ENCODE results near the gene FKBP7.
"Not testable (repeated sequence)": the region's sequence is repeated elsewhere in the genome, so short reads cannot be mapped to it uniquely, and the experiment has no call there.

The FKBP7 gene

GRCh38 chr2:178449700-178450523 lies 28.5 kb downstream of the FKBP7 start:
- DNase-seq (ENCODE audit: insufficient read length, low spot score) = no peak
- FAIRE-seq = no peak
- TF ChIP-seq POLR2A (IDR thresholded peaks at IDR 0.05; ENCODE audit: low read depth, low read length) = no peak

- FAIRE-seq (no peak), DNase-seq (ENCODE audit: insufficient read length, low spot score) (no peak)
- no peak for TF ChIP-seq POLR2A (IDR thresholded peaks at IDR 0.05; ENCODE audit: low read depth, low read length)
Measured at GRCh38 chr2:178448968-178449661, 29.3 kb downstream of the FKBP7 start.

GRCh38 chr2:178441426-178441825 lies 37.0 kb downstream of the FKBP7 start:
- TF ChIP-seq POLR2A (IDR thresholded peaks at IDR 0.05; ENCODE audit: low read depth, low read length) = no peak
- no peak for DNase-seq (ENCODE audit: insufficient read length, low spot score)
- FAIRE-seq = no peak

DNA sequence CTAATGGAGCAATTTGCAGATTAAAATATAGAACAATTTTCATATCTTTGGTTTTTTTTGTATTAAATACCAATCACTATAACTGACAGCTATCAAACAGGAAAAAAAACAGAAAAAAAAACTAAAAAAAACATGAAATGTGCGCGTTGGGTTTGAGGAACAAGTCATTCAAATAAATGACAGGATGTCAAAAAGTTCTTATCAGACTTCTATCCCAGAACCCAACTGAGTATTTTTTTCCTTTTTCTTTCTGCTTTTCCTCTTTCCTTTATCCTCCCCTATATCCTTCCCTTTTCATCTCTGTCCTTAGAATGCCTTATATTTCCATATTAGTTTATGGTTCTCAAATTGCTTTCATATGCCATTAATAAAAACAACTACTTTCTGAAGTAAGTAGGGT lies 41.7 kb downstream of the FKBP7 start:
- no peak for FAIRE-seq
- TF ChIP-seq POLR2A (IDR thresholded peaks at IDR 0.05; ENCODE audit: low read depth, low read length) = no peak
- no peak for DNase-seq (ENCODE audit: insufficient read length, low spot score)

- no peak for TF ChIP-seq POLR2A (IDR thresholded peaks at IDR 0.05; ENCODE audit: low read depth, low read length)
- DNase-seq (ENCODE audit: insufficient read length, low spot score) (no peak), FAIRE-seq (no peak)
Measured at GRCh38 chr2:178429336-178429735, 49.1 kb downstream of the FKBP7 start.

DNA sequence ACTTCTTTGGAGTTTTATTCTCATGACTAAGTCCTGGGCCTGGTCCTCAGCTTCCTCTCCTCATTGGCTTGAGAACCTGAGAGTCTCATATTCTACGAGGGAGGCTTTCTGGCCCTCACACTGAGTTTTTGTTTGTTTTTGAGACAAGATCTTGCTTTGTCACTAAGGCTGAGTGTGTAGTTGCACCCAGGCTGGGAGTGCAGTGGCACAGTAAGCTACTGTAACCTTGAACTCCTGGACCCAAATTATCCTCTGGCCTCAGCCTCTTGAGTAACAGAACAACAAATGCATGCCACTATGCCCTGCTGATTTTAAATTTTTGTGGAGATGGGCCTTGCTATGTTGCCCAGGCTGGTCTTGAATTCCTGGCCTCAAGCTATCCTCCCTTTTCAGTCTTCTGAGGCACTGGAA lies 50.0 kb downstream of the FKBP7 start:
- DNase-seq (ENCODE audit: insufficient read length, low spot score) = no peak
- FAIRE-seq = no peak
- TF ChIP-seq POLR2A (IDR thresholded peaks at IDR 0.05; ENCODE audit: low read depth, low read length) = no peak

GRCh38 chr2:178427458-178427857 lies 50.9 kb downstream of the FKBP7 start:
- TF ChIP-seq POLR2A (IDR thresholded peaks at IDR 0.05; ENCODE audit: low read depth, low read length) = no peak
- no peak for DNase-seq (ENCODE audit: insufficient read length, low spot score)
- no peak for FAIRE-seq

DNA sequence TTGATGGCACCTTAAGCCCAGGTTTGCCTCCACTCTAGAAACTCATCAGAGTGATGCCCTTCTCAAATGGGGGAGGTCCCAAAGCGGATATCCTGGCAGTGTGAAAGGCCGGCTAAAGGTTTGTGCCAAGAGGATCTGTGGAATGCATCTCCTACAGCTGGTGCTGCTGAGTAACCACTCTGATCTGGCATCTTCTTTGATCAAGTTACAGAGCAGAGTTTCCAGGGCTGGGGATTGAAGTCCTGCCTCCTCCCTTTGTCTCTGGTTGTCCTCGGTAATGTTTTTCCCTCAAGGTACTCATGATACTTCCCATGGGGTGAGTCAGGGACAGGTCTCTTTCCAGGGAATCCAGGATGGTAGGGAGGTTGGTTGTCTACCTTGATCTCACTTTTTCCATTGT lies 52.0 kb downstream of the FKBP7 start:
- FAIRE-seq = no peak
- TF ChIP-seq POLR2A (IDR thresholded peaks at IDR 0.05; ENCODE audit: low read depth, low read length) = no peak
- no peak for DNase-seq (ENCODE audit: insufficient read length, low spot score)

GRCh38 chr2:178425255-178425827 lies 53.1 kb downstream of the FKBP7 start:
- no peak for DNase-seq (ENCODE audit: insufficient read length, low spot score)
- no peak for FAIRE-seq
- no peak for TF ChIP-seq POLR2A (IDR thresholded peaks at IDR 0.05; ENCODE audit: low read depth, low read length)

DNA sequence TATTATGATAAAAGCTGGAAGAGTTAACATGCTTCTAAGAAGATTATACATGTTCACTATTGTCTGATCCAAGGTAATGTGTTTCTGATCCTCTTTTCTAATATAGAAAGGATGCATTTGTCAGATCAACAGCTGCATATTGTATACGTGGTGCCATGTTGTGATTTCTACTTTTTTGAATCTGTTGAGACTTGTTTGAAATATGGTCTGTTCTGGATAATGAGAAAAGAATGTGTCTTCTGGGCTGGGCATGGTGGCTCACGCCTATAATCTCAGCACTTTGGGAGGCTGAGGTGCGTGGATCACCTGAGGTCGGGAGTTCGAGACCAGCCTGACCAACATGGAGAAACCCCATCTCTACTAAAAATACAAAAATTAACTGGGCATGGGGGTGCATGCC lies 54.7 kb downstream of the FKBP7 start:
- FAIRE-seq; DNase-seq (ENCODE audit: insufficient read length, low spot score): not testable (repeated sequence)

GRCh38 chr2:178422097-178422496 lies 56.3 kb downstream of the FKBP7 start:
- FAIRE-seq (no peak), DNase-seq (ENCODE audit: insufficient read length, low spot score) (no peak)
- no peak for TF ChIP-seq POLR2A (IDR thresholded peaks at IDR 0.05; ENCODE audit: low read depth, low read length)

GRCh38 chr2:178420463-178420999 lies 57.9 kb downstream of the FKBP7 start:
- no peak for FAIRE-seq
- no peak for TF ChIP-seq POLR2A (IDR thresholded peaks at IDR 0.05; ENCODE audit: low read depth, low read length)
- DNase-seq (ENCODE audit: insufficient read length, low spot score) = no peak

DNA sequence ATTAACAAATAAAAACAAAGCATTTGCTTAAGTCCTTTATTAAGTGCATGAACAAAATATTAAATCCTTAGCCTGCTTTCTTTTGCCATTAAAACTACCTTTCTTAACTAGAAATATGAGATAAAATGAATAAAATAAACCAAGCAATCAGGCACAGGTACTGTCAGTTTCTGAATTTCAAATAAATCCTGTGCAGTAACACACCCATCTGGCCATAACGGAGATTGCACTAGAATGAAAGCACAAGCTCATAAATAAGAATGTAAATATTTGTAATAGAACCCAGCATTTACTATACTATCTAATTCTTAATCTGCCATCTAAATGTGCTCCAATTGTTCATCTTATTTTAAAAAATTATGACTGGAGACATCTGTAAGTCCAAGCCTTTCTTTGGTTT lies 59.3 kb downstream of the FKBP7 start:
- no peak for TF ChIP-seq POLR2A (IDR thresholded peaks at IDR 0.05; ENCODE audit: low read depth, low read length)

DNA sequence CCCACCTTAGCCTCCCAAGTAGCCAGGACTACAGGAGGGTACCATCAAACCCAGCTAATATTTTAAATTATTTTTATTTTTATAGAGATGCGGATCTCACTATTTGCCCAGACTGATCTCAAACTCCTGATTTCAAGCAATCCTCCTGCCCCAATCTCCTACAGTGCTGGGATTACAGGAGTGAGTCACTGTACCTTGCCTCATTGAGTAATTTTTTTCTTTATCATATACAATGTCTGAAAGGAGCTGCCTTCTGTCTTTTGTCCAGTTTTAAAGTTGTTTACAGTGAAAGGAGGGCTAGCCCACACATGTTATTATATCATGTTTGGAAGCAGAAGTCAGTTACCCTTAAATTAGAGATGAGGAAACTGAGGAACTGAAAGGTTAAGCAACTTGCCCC lies 60.0 kb downstream of the FKBP7 start:
- DNase-seq (ENCODE audit: insufficient read length, low spot score) = no peak
- TF ChIP-seq POLR2A (IDR thresholded peaks at IDR 0.05; ENCODE audit: low read depth, low read length) = no peak
- FAIRE-seq = no peak

More for the DNA sequence above, 59.3 kb downstream of the FKBP7 start:
- no peak for DNase-seq (ENCODE audit: insufficient read length, low spot score)
- FAIRE-seq = no peak

Measured in H54 (cell line).